NCI-H446 treated with DMSO at 0.1 percent for 48 hours (cell line): ENCODE results near the gene NR2F1-AS1.
"Not testable (repeated sequence)": the region's sequence is repeated elsewhere in the genome, so short reads cannot be mapped to it uniquely, and the experiment has no call there.

Source experiments
- DNase-seq: peaks from one replicate; lab custom pipeline; 2025; lab: John Stamatoyannopoulos, UW

NR2F1-AS1 gene

DNA sequence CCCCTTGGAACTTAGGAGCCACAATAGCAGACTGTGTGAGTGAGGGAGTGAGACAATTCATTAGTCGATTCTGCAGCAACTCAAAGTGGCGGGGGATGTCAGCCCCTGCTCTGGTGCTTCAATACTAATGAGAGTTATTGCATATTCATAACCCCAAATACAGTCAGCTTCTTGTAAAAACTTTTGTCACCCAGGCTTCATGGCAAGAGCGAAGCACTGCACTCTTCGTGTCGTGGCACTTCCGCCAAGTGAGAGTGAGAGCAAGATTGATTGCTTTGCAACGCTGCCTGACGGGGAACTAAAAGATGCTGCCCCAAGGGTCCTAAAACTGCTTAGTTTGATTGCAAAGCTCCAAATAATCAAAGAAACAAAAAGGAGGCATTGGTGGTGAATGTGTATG lies 150.9 kb downstream of the NR2F1-AS1 start:
- DNase-seq, result no peak

DNA sequence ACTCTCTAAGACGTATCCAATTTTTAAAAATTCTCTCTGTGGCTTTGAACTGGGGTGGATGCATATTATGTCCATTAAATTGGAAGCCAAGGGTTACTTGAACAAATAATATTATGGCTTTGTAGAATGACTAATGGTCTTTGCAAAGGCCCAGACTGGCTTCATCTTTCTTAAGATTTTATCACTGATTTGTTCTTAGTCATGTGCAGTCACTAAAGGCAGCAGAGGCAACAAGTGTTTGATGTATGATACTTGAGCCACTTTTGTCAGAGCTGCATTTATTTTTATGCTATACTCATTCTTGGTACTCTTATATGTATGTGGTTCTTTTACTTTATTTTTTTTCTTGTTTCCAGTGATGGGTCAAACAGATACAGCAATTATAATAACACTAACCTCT lies 152.2 kb downstream of the NR2F1-AS1 start:
- DNase-seq, result no peak

DNA sequence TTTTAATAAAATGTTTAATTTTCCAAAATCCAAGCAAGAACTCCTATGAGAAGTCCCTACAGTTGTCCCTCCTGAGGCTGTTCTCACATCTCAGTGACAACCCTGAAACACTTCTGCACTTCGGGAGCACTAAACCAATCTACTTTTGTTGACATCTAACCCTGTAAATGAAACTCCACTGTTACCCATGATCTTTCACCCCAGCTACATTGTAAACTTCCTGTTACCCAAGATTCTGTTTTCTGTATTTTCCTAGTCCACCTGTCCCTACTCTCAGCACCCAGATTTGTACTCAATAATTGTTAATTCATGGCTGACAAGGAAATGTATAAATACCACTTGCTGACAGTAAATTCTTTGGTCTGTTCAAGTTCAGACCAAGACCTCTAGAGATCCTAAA lies 153.7 kb downstream of the NR2F1-AS1 start:
- DNase-seq, result no peak

DNA sequence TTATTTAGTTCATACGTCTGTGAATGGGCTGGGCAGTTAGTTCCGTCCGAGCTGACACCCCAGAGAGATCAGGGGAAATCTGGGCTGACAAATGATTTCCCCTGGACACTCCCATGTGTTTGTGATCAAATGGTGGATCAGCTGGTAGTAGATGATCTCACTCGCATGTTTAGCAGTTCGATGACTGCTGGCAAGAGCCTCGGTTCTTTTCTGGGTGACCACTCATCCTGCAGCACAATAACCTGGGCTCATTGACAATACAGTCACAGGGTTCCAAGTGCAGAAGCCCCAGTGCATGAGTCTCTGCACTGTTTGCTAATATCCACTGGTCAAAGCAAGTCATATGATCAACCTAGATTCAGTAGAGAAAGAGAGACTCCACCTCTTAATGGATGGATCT lies 155.9 kb downstream of the NR2F1-AS1 start:
- DNase-seq, result no peak

DNA sequence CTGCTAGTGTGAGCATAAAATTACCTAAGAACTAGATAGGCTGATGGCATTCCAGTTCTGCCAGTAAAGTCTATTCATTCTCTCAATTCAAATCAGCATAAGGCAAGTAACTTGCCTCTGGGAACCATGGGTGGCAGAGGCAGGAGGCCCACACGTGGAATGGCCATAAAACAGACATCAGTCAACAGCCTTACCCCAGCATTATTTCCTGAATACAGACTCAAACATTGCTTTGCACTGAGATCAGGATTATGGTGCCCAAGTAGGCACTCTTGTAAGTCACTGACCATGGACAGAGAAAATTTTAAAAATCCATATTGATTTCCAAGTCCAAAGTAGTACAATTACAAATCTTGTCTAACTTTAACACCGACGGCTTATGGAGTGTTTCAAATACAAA lies 157.7 kb downstream of the NR2F1-AS1 start:
- no peak for DNase-seq

DNA sequence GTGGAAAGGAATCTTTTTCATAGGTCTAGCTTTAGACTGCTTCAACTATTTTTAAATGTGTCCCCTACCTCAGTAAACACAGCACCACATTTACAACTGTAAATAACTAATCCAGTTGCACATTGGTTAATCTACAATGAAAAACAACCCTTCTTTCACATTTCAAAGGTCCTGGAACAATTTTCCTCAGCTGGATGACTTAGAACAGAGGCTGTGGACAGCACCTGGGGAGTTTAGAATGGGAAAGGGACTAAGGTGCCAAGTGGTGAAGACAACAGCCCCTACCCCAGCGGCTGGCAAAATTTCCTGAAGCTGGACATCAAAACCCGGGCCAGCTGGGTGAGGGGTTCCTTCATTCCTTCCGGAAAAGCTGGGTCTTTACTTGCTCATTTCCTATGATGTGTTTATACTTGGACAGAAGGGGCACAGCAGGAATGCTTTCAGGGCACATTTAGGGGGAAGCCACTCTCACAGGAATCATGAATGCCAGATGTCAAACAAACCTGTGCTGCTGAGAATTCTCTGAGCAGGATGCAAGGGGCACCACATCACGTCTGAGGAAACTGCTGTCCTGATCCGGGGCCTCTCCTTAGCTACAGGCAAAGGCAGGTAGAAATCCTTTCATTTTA lies 158.3 kb downstream of the NR2F1-AS1 start:
- DNase-seq, result peak; percentile 16

DNA sequence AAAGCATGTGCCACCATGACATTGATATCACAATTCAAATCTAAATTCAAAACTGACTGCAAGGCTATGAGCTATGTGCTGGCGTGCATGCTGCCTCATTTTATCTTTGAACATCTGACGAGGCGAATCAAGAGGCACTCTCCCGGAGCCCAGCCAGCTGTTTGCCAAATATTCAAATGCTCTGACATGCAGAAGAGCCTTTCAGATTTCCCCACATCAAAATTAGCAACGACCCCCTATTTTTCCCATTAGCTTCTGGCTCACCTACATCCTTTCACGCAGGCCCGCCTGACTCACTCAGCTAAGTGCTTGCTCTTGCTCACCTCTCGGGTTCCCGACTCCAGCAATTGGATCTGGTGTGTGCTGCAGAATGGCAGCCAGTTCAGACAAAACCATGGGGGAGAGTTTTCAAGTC lies 159.0 kb downstream of the NR2F1-AS1 start:
- DNase-seq, result no peak

DNA sequence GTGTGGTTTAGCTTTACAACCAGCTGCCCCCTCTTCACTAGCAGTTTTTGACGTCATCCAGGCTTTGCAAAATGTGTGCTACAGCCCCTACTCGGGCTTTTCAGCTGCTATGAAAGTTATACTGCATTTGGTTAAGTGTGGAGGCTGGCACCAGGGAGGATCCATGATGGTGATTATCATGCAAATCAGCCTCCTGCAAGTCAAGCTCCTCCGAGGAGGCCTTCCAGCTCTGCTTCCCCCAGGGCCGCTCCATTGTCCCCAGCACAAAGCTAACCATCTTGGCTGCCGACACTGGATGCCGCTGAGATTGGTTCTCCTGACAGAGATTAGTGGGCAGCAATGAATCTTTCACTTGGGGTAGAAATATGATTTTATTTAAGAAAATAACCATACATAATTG lies 159.6 kb downstream of the NR2F1-AS1 start:
- no peak for DNase-seq

DNA sequence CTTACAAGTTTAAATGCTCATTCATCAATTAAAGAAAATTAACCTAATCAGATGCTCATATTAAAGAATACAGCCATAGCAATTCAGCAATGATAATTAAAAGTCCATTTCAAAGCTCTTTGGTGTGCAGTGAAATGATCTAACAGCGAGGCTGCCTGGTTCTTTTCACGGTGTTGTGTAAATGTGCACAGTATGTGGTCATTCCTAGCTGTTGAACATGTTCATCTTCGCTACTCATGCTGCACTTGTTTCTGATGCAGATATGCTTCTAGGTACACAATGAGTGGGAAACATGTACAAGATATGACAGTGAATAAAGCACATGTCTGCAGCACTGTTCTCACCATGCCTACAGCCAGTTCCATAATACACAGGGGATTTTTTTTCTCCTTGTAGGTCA lies 163.5 kb downstream of the NR2F1-AS1 start:
- DNase-seq, result no peak

DNA sequence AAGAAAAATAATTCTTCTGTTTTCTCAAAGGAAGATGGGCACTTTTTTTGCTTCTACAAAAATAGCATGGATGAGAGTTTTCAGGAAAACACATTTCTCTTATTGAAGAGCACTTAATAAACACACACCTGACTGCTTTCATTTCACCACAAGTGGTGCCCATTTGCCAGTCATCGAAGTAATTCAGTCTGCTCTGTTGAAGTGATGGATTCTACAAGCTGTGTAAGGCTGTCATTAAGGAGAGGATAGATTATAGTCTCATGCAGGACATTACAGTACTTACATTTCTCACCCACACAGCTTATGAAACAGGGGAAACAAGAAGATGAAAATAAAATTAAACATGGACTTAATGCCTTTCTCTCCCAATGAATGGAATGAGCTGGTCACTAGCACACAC lies 165.2 kb downstream of the NR2F1-AS1 start:
- no peak for DNase-seq

DNA sequence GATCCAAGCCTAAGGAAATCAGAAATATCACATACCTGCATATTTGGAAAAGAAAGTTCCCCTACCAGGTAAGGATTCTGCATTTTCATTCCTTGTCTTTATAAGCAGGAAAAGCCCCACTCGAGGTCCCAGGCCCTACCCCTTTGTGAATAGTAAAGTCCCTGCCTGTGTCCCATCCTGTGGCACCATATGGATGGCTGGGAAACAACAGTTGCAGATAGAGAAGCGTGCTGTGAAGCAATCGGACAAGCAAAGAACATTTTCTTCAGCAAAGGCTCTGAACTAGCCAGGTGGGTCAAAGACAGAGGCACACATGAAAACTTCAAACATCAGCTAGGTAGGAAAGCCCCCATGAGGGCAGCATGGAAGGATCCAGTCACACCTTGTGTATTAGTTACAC lies 169.3 kb downstream of the NR2F1-AS1 start:
- no peak for DNase-seq

DNA sequence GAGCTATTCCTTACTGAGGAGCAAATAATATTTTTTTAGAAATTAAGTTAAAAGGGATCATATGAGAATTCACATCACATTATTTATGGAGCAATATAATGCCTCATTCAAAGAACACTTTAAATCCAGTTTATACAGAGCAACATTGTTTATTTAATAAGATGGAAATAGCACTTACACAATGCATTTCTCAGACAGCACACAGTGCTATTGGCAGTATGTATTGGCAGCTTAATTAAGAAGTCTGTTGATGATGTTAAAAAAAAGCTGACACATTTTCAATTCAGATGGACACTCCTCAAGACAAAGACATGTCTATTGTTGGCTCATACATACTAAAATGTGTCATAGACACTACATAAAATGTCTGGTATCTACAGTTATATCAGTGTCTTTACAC lies 171.3 kb downstream of the NR2F1-AS1 start:
- DNase-seq, result no peak

DNA sequence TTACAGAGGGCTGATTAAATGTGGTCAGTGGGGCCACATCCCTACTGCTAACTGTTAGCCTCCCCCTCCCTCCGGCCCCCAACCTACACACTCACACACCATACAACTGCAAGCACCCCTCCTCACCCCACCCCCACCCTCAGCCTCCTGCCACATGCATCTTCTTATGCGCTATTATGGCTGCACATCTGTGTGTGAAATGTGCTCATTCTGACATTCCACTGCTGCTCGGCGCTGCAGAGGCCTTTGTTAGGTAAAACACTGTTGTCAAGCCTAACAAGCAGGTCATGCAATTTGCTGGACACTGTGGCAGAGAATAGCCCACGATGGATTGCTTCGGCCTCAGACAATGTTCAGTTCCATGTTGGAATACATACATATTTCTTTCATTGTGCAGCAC lies 173.6 kb downstream of the NR2F1-AS1 start:
- DNase-seq, result no peak

DNA sequence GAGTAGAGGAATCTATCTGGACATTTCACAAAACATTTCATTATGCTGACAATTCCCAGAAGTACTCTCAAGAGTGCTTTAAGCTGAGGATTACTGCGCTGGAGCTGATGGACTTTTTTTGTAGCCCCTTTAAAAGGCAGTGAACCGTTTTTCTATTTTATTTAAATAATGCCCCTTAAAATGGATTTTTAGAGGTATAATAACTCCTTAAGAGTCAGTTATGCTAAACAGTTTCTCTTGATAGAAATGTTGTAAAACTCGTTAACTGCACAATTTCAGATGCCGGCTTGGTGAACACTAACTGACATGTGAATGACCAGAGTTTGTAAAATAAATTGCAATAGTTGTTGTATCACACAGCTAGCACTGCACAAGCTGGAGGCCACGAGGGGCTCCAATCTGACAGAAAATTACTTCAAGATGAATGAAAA lies 174.0 kb downstream of the NR2F1-AS1 start:
- DNase-seq, result no peak

DNA sequence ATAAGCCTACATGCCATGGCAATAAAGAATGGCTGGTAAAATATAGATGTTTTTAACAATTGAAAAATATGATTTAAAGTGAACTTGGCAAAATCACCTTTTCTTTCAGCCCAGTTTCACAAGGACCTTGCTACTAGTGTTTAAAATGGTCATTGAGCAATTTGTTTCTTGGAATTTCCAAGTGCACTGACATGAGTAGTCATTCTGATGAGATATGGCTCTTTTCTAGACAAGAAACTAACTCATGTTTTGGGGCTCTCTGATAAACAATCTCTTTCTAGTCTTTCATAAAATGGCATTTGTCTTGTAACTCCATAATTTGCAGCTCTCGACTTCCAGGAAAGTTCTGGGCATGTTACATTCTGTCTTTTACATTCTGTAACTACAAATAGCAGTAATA lies 176.8 kb downstream of the NR2F1-AS1 start:
- no peak for DNase-seq

DNA sequence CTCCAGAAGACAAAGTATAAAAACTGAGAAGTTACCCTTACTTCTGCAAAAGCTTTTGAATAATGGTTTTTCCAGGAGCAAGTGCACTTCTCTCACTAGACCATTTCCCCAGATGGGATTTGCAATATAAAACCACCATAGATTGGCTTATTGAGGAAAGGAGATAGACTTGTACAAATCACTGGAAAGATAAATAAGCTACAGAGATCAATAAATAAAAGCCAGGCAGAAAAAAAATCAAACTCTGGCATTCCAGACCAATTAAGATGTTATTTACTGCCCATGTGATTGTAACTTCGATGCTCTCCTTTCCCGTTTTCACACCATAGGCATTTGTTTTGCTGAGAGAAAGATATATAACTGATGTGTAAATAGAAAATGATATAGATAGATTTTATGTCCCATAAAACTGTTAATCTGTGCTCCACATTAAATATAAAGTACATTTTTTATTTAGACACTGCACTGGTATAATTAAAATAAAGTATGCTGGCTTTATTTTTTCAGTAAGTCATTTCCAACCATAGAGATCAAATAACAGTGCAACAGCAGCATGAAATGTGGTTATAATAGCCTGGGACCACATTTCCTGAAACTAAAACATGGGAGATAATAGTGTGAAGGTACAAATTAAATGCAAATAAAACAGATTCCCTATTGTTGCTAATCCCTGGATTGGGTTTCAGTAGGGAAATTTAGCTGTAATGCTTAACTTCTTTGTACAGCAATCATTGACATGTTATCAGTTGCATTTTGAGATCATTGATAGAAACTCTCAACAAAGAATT lies 177.7 kb downstream of the NR2F1-AS1 start:
- DNase-seq, result no peak

DNA sequence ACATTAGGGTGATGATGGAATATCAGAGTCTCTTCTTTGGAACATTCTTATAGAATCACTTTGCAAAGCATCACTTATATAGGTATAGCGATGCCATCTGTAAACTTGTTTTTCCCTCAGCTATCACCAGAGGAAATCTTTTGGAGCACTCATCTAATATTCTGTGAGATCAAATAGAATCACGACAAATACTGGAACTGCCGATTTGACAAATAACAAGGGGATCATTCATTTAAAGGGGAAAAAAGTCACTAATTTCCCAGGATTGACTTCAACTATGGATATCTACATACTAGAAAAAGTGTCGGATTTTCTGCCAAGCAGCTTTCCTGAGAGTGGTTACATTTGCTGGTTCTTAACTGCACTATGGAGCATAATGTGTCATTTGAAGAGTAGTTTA lies 178.6 kb downstream of the NR2F1-AS1 start:
- DNase-seq, result no peak

DNA sequence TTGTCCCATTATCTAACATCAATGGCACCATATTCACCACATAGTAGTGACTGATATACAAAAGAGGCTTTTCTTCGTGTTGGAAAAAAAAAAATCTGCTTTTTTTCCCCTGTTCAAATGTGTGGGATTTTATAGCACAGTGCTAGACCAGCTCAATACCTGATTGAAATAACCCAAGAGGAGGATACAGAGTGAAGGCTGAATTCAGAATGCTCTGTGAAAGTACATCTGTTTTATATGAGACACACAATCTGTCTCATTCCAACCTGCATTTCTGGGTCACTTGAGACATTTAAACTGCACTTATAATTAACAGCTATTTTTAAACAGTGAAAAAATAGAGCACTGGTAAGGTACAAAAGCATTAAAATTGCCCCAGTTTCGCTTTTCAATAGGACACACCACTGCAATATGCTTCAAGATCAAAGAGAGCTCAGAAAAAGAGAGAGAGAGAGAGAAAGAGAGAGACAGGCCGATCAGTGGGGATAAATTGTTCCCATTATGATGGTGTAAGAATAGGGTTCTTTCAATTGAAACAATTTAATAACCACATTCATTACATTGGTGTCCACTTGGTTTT lies 179.3 kb downstream of the NR2F1-AS1 start:
- no peak for DNase-seq

DNA sequence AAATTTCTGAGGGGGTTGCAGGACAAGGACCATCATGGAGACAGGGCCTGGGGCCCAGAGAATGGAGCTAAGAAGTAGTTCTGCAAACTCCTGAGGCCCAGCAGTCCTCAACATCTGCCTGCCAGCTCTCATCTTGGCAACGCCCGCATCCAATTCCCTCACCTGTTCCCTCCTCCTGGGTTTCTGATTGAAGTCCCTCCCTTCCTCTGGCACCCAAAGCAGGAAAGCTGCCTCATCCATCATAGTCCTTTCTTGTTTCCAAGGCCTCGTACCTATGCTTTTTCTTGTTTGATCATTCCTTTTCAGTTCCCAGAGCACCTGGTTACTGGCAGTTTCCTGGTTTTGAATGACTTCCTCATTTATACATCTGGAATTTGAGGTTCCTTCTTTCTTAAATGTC lies 181.3 kb downstream of the NR2F1-AS1 start:
- DNase-seq, result no peak

DNA sequence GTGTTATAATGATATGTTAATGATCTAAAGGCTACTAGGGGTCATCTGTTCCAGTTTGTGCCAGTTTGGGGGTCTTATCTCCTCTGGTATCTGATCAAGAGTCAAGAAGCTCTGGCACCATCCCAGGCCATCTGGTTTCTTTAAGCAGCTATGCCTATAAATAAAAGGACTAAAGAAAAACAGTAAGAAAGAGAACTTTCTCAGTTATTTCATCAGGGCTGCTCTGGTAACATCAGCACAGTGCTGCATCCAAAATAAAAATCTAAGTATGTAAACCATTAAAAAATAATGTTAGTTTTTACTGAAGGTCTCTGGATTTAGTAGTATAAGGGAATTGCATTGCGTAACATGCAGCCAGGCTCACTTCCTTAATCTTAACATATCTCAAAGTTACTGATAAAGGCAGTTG lies 185.0 kb downstream of the NR2F1-AS1 start:
- no peak for DNase-seq

DNA sequence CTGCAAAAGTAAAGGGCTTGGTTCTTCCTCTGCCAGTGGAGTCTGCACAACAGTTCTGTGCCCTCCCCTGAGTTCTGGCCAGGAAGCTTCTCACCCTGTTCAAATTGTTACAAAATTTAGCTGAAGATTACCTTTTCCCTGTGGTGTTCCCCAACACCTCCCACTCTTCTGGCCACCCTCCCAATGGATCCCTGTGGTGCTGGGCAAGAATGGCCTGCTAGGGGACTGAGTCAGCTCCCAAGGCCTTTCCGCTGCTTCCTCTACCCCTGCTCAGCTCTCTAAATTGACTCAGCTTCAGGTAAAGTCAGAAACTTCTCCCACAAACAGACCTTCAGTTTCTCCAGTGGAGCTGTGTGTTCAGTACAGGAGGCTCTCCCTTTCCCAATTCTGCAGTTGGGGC lies 186.0 kb downstream of the NR2F1-AS1 start:
- no peak for DNase-seq

DNA sequence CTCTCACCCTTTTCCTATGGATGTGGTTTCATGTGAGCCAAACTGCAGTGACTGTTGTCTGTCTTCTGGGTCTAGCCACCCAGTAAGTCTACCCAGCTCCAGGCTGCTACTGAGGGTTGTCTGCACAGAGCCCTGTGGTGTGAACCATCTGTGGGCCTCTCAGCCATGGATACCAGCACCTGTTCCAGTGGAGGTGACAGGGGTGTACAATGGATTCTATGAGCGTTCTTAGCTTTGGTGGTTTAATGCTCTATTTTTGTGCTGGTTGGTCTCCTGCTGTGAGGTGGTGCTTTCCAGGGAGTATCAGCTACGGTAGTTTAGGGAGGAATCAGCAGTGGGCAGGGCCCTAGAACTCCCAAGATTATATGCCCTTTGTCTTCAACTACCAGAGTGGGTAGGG lies 186.7 kb downstream of the NR2F1-AS1 start:
- no peak for DNase-seq

DNA sequence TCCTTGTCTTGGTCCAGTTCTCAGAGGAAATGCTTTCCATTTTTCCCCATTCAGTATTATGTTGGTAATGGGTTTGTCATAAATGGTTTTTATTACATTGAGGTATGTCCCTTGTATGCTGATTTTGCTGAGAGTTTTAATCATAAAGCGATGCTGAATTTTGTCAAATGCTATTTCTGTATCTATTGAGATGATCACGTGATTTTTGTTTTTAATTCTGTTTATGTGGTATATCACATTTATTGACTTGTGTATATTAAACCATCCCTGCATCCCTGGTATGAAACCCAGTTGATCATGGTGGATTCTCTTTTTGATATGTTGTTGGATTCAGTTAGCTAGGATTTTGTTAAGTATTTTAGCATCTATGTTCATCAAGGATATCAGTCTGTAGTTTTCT lies 189.8 kb downstream of the NR2F1-AS1 start:
- DNase-seq, result not testable (repeated sequence)

DNA sequence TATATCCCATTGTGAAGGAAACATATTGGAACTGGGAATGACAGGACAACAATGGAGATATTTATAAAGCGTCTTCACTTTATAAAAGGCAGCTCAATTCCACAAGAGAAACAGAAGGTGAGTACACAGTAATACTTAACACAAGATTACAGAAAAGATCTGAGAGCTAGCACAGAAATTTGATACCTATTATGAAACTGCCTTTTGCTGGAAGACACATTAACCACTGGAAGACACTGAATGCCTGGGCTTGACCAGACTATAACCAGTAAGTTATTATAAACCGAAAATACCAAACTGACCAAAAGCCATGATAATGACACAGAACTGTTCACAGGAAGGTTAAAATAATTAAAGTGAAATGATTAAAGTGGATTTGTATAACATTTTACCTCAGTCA lies 195.4 kb downstream of the NR2F1-AS1 start:
- no peak for DNase-seq
